HEK293 (cell line): Measurements from ENCODE around the gene SMARCD1.

Source experiments
- CTCF ChIA-PET: fragments of 350-600 bp; formaldehyde crosslinking; extraction: SDS; loops from one replicate; lab custom pipeline; 2021; ENCODE audit warnings: antibody characterized with exemption; lab: Yijun Ruan, JAX
- POLR2A ChIA-PET: fragments of 300-600 bp; formaldehyde crosslinking; extraction: SDS; loops from one replicate; lab custom pipeline; 2020; ENCODE audit warnings: antibody characterized with exemption, inconsistent platforms; lab: Yijun Ruan, JAX
- H3K27ac ChIP-seq: fragments of 200-500 bp; sonication (Bioruptor generic); 2 replicates; pipeline ENCODE4 v1.5.1; 2014; ENCODE audit warnings: low read depth, low read length, control low read depth, inconsistent platforms; ENCODE audit errors: extremely low read depth
- H3K36me3 ChIP-seq, 2 experiments: fragments of 200-500 bp in 1 of 2; sonication (Bioruptor generic) in 1 of 2; 1 replicate in 1 of 2; 2 replicates in 1 of 2; pipeline ENCODE4 v1.5.1; 2014 to 2017; ENCODE audit warnings: inconsistent platforms in 2 of 2, low read length in 2 of 2; ENCODE audit not compliant: control insufficient read depth in 2 of 2, insufficient read depth in 1 of 2
- H3K4me1 ChIP-seq: fragments of 200-500 bp; sonication (Bioruptor generic); 2 replicates; pipeline ENCODE4 v1.5.1; 2014; ENCODE audit warnings: mild to moderate bottlenecking, low read length, inconsistent platforms; ENCODE audit not compliant: control insufficient read depth, insufficient read depth
- H3K4me3 ChIP-seq: 2 replicates; pipeline ENCODE4 v1.5.1; 2011; ENCODE audit warnings: low read depth, mild to moderate bottlenecking, control low read depth, low read length, moderate library complexity
- H3K9me3 ChIP-seq: fragments of 200-500 bp; sonication (Bioruptor generic); 2 replicates; pipeline ENCODE4 v1.5.1; 2014; ENCODE audit warnings: low read depth, low read length, inconsistent platforms; ENCODE audit not compliant: control insufficient read depth, insufficient read depth
- CTCF ChIP-seq: fragments of 450-650 bp; formaldehyde crosslinking; IDR thresholded peaks from 2 replicates; pipeline ENCODE4 v1.5.1; 2016; ENCODE audit warnings: missing biosample characterization, missing genetic modification characterization
- IKZF3 ChIP-seq: fragments of 450-650 bp; IDR thresholded peaks from 2 replicates; pipeline ENCODE4 v1.5.0; 2018; ENCODE audit warnings: missing biosample characterization, mild to moderate bottlenecking, missing genetic modification characterization, moderate library complexity
- PRDM1 ChIP-seq: fragments of 450-650 bp; formaldehyde crosslinking; IDR thresholded peaks from 2 replicates; pipeline ENCODE4; 2016; ENCODE audit warnings: missing biosample characterization, missing genetic modification characterization
- REPIN1 ChIP-seq: fragments of 450-650 bp; formaldehyde crosslinking; IDR thresholded peaks from 2 replicates; pipeline ENCODE4 v1.5.1; 2017; ENCODE audit warnings: missing biosample characterization, missing genetic modification characterization, low read depth
- YY2 ChIP-seq: fragments of 450-650 bp; formaldehyde crosslinking; IDR thresholded peaks from 2 replicates; pipeline ENCODE4 v1.5.1; 2016; ENCODE audit warnings: missing biosample characterization, missing genetic modification characterization
- ZFHX2 ChIP-seq: fragments of 450-650 bp; formaldehyde crosslinking; conservative IDR thresholded peaks from 2 replicates; pipeline ENCODE4 v1.5.1; 2016; ENCODE audit warnings: missing biosample characterization, missing genetic modification characterization
- ZFP69B ChIP-seq: fragments of 450-650 bp; formaldehyde crosslinking; IDR thresholded peaks from 2 replicates; pipeline ENCODE4 v1.5.1; 2016; ENCODE audit warnings: missing biosample characterization, missing genetic modification characterization
- ZNF121 ChIP-seq: fragments of 450-650 bp; formaldehyde crosslinking; IDR thresholded peaks from 2 replicates; pipeline ENCODE4 v1.5.1; 2016; ENCODE audit warnings: missing biosample characterization, missing genetic modification characterization
- ZNF184 ChIP-seq: fragments of 450-650 bp; IDR thresholded peaks from 2 replicates; pipeline ENCODE4 v1.5.1; 2018; ENCODE audit warnings: missing biosample characterization, mild to moderate bottlenecking, missing genetic modification characterization
- ZNF2 ChIP-seq: fragments of 450-650 bp; formaldehyde crosslinking; IDR thresholded peaks from 2 replicates; pipeline ENCODE4 v1.5.1; 2016; ENCODE audit warnings: missing biosample characterization, missing genetic modification characterization
- ZNF248 ChIP-seq: fragments of 450-650 bp; formaldehyde crosslinking; IDR thresholded peaks from 2 replicates; pipeline ENCODE4 v1.5.1; 2017; ENCODE audit warnings: missing biosample characterization, missing genetic modification characterization
- ZNF266 ChIP-seq: fragments of 450-650 bp; formaldehyde crosslinking; IDR thresholded peaks from 2 replicates; pipeline ENCODE4 v1.5.1; 2016; ENCODE audit warnings: missing biosample characterization, missing genetic modification characterization, low read depth
- ZNF449 ChIP-seq: fragments of 450-650 bp; formaldehyde crosslinking; IDR thresholded peaks from 2 replicates; pipeline ENCODE4 v1.5.1; 2017; ENCODE audit warnings: missing biosample characterization, mild to moderate bottlenecking, missing genetic modification characterization, moderate library complexity
- ZNF48 ChIP-seq: fragments of 450-650 bp; formaldehyde crosslinking; IDR thresholded peaks from 2 replicates; pipeline ENCODE4 v1.5.1; 2016; ENCODE audit warnings: missing biosample characterization, missing genetic modification characterization
- ZNF518A ChIP-seq: fragments of 450-650 bp; formaldehyde crosslinking; conservative IDR thresholded peaks from 2 replicates; pipeline ENCODE4 v1.5.1; 2016; ENCODE audit warnings: low read depth, missing biosample characterization, missing genetic modification characterization
- ZNF660 ChIP-seq: fragments of 450-650 bp; IDR thresholded peaks from 2 replicates; pipeline ENCODE4 v1.5.1; 2018; ENCODE audit warnings: missing biosample characterization, mild to moderate bottlenecking, missing genetic modification characterization
- ZNF776 ChIP-seq: fragments of 450-650 bp; formaldehyde crosslinking; IDR thresholded peaks from 2 replicates; pipeline ENCODE4 v1.5.0; 2017; ENCODE audit warnings: missing biosample characterization, missing genetic modification characterization, borderline replicate concordance
- ZSCAN30 ChIP-seq: fragments of 450-650 bp; IDR thresholded peaks from 2 replicates; pipeline ENCODE4 v1.5.1; 2018; ENCODE audit warnings: missing biosample characterization, mild to moderate bottlenecking, missing genetic modification characterization, moderate library complexity
- TF ChIP-seq, protein P1 (sequence below): fragments of 450-650 bp; formaldehyde crosslinking; IDR thresholded peaks from 2 replicates; pipeline ENCODE4 v1.5.1; 2016; ENCODE audit warnings: missing biosample characterization, missing genetic modification characterization
- TF ChIP-seq, protein P2 (sequence below): fragments of 450-650 bp; formaldehyde crosslinking; IDR thresholded peaks from 2 replicates; pipeline ENCODE4 v1.5.1; 2016; ENCODE audit warnings: missing biosample characterization, missing genetic modification characterization

Gene SMARCD1

DNA sequence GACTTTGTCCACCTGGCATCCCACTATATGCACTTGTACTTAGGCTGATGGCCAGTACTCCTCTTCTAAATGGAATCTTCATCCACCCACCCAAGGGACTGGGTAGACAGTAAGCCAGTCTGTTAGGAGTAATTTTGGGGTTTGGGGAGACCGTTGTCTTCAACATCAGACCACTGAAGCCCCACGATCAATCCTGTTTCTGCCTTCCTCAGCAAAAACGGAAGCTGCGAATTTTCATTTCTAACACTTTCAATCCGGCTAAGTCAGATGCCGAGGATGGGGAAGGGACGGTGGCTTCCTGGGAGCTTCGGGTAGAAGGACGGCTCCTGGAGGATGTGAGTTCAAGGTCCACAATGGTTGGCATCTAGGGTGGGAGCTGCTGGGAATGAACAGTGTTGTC lies 2.0 kb downstream of the SMARCD1 start:
- Histone ChIP-seq H3K27ac (no peak overlapping the region), H3K4me3 (no peak overlapping the region), H3K4me1 (no peaks in the 10 kb centered on the region), H3K36me3 (peaks cover 46 to 59% of the 10 kb centered on the region in 2 experiments), H3K9me3 (no peaks in the 10 kb centered on the region)
- TF ChIP-seq ZNF184 (tag by site-specific recombination) (no peak), PRDM1 (no peak), IKZF3 (tag by site-specific recombination) (no peak), ZNF48 (no peak), ZNF248 (tag by site-specific recombination) (no peak), CTCF (no peak), ZNF121 (no peak), ZNF776 (tag by site-specific recombination) (no peak), ZNF449 (no peak), ZSCAN30 (tag by site-specific recombination) (no peak), ZNF266 (tag by site-specific recombination) (no peak), ZNF660 (tag by site-specific recombination) (no peak), REPIN1 (tag by site-specific recombination) (no peak), ZFP69B (no peak), ZFHX2 (tag by site-specific recombination) (no peak), ZNF518A (no peak), ZNF2 (tag by site-specific recombination) (no peak), YY2 (tag by site-specific recombination) (no peak)
- TF ChIP-seq, protein P1, sequence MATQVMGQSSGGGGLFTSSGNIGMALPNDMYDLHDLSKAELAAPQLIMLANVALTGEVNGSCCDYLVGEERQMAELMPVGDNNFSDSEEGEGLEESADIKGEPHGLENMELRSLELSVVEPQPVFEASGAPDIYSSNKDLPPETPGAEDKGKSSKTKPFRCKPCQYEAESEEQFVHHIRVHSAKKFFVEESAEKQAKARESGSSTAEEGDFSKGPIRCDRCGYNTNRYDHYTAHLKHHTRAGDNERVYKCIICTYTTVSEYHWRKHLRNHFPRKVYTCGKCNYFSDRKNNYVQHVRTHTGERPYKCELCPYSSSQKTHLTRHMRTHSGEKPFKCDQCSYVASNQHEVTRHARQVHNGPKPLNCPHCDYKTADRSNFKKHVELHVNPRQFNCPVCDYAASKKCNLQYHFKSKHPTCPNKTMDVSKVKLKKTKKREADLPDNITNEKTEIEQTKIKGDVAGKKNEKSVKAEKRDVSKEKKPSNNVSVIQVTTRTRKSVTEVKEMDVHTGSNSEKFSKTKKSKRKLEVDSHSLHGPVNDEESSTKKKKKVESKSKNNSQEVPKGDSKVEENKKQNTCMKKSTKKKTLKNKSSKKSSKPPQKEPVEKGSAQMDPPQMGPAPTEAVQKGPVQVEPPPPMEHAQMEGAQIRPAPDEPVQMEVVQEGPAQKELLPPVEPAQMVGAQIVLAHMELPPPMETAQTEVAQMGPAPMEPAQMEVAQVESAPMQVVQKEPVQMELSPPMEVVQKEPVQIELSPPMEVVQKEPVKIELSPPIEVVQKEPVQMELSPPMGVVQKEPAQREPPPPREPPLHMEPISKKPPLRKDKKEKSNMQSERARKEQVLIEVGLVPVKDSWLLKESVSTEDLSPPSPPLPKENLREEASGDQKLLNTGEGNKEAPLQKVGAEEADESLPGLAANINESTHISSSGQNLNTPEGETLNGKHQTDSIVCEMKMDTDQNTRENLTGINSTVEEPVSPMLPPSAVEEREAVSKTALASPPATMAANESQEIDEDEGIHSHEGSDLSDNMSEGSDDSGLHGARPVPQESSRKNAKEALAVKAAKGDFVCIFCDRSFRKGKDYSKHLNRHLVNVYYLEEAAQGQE (tag by site-specific recombination), result no peak
- TF ChIP-seq, protein P2, sequence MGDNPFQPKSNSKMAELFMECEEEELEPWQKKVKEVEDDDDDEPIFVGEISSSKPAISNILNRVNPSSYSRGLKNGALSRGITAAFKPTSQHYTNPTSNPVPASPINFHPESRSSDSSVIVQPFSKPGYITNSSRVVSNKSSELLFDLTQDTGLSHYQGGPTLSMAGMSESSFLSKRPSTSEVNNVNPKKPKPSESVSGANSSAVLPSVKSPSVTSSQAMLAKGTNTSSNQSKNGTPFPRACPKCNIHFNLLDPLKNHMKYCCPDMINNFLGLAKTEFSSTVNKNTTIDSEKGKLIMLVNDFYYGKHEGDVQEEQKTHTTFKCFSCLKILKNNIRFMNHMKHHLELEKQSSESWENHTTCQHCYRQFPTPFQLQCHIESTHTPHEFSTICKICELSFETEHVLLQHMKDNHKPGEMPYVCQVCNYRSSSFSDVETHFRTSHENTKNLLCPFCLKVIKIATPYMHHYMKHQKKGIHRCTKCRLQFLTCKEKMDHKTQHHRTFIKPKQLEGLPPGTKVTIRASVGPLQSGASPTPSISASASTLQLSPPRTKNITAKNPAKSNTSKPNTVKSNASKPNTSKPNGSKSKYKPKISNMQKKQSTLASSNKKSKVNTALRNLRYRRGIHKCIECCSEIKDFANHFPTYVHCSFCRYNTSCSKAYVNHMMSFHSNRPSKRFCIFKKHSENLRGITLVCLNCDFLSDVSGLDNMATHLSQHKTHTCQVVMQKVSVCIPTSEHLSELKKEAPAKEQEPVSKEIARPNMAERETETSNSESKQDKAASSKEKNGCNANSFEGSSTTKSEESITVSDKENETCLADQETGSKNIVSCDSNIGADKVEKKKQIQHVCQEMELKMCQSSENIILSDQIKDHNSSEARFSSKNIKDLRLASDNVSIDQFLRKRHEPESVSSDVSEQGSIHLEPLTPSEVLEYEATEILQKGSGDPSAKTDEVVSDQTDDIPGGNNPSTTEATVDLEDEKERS (tag by site-specific recombination), result no peak
- POLR2A ChIA-PET, result interaction anchor here (1.0 to 1.2 kb wide), 2 partner anchors 9 to 25 kb away, joined by 3 to 4 read pairs; partner anchors contain the start of gene COX14
- CTCF ChIA-PET, result interaction anchor here (0.6 to 3.3 kb wide), 11 partner anchors 10 to 1220 kb away, joined by 3 to 24 read pairs (median 7); partner anchors contain the start of gene GPD1
